HepG2 (cell line): Measurements from ENCODE around the gene MRPL36. TPM values are rescaled to one million over a fixed set of nuclear protein-coding genes. Genes with fewer than 3 reads are reported as not detected.
"Not testable (repeated sequence)": the region's sequence is repeated elsewhere in the genome, so short reads cannot be mapped to it uniquely, and the experiment has no call there.

ENCODE experiments used
- ATAC-seq: fragments of 200-7000 bp; cut with Tn5 transposase; 3 replicates; pipeline ENCODE4 v1.9.1; 2020; ENCODE audit warnings: mild to moderate bottlenecking, moderate library complexity
- BruUV-seq: library from RNA; stranded (reverse); fragments of 400-500 nt; replicated peaks from 2 replicates; lab custom pipeline; 2021; lab: Mats Ljungman, UMichigan
- CTCF ChIA-PET: fragments of 300-600 bp; formaldehyde crosslinking; extraction: SDS; loops from one replicate; lab custom pipeline; 2021; ENCODE audit warnings: low total read pairs, inconsistent platforms, low intra/inter-chr PET ratio; lab: Yijun Ruan, JAX
- POLR2A ChIA-PET: fragments of 350-600 bp; sonication (Branson Sonifier 250); formaldehyde crosslinking; loops from one replicate; lab custom pipeline; 2020; ENCODE audit warnings: antibody characterized with exemption, inconsistent platforms; lab: Yijun Ruan, JAX
- DNase-seq: peaks from one replicate; pipeline ENCODE4 v3.0.0-alpha.2; 2015; ENCODE audit warnings: low spot score
- FAIRE-seq: peaks from 3 replicates; lab custom pipeline; 2011; peaks lifted over from hg19 to GRCh38; lab: Jason Lieb, UNC
- H2AFZ ChIP-seq: one replicate; pipeline ENCODE4 v1.6.1; 2011; ENCODE audit warnings: low read length, inconsistent platforms
- H3K27ac ChIP-seq: fragments of 300-600 bp; 3 replicates; pipeline ENCODE4 v1.8.0; 2011; ENCODE audit warnings: mixed run types, mild to moderate bottlenecking, mixed read lengths, low read length, inconsistent platforms; ENCODE audit not compliant: insufficient read depth; ENCODE audit errors: extremely low read length
- H3K27me3 ChIP-seq, 2 experiments: fragments of 200-600 bp in 1 of 2; 2 replicates in 1 of 2; 3 replicates in 1 of 2; pipeline versions ENCODE4 v1.6.0 to v1.8.0; 2011; ENCODE audit warnings: low read length in 2 of 2, mild to moderate bottlenecking in 2 of 2, moderate library complexity in 2 of 2, inconsistent platforms in 1 of 2; ENCODE audit not compliant: insufficient read depth in 2 of 2, control insufficient read depth in 1 of 2
- H3K36me3 ChIP-seq, 2 experiments: fragments of 200-600 bp in 1 of 2; replicated peaks in 1 of 2; 2 replicates in 1 of 2; 3 replicates in 1 of 2; pipeline versions ENCODE4 v1.5.1 to v1.8.0; 2011; ENCODE audit warnings: low read length in 2 of 2, inconsistent platforms in 1 of 2; ENCODE audit not compliant: insufficient read depth in 2 of 2, control insufficient read depth in 1 of 2
- H3K4me1 ChIP-seq: 2 replicates; pipeline ENCODE4 v1.5.1; 2012; ENCODE audit warnings: low read length, inconsistent platforms; ENCODE audit not compliant: insufficient read depth
- H3K4me2 ChIP-seq: 2 replicates; pipeline ENCODE4 v1.6.0; 2011; ENCODE audit warnings: low read depth, low read length, inconsistent platforms
- H3K4me3 ChIP-seq, 3 experiments: fragments of 200-600 bp in 1 of 3; sonication (generic), shearing (Covaris generic) in 1 of 3; replicated peaks in 1 of 3; 2 replicates each; pipeline ENCODE4 v1.5.1; 2011 to 2016; ENCODE audit warnings: low read length in 3 of 3, inconsistent platforms in 2 of 3, low read depth in 2 of 3, mild to moderate bottlenecking in 2 of 3, control low read depth in 1 of 3, mixed read lengths in 1 of 3; ENCODE audit not compliant: insufficient read depth in 1 of 3
- H3K79me2 ChIP-seq: one replicate; pipeline ENCODE4 v1.6.1; 2011; ENCODE audit warnings: low read length, inconsistent platforms; ENCODE audit not compliant: insufficient read depth
- H3K9ac ChIP-seq: 2 replicates; pipeline ENCODE4 v1.6.0; 2011; ENCODE audit warnings: mild to moderate bottlenecking, low read depth, low read length, inconsistent platforms; ENCODE audit not compliant: insufficient read depth
- H3K9me3 ChIP-seq: 2 replicates; pipeline ENCODE4 v1.5.1; 2012; ENCODE audit warnings: mild to moderate bottlenecking, low read length
- H4K20me1 ChIP-seq: 2 replicates; pipeline ENCODE4 v1.6.0; 2011; ENCODE audit warnings: inconsistent platforms, mild to moderate bottlenecking, low read length, moderate library complexity; ENCODE audit not compliant: insufficient read depth
- NONO ChIP-seq, 2 experiments: fragments of 450-650 bp in 1 of 2; sonication (generic) in 1 of 2; formaldehyde crosslinking in 1 of 2; IDR thresholded peaks in 1 of 2; conservative IDR thresholded peaks in 1 of 2; 2 replicates each; pipeline versions ENCODE4 v1.6.1 to v1.8.0; 2017 to 2022; ENCODE audit warnings: mild to moderate bottlenecking in 1 of 2, missing genetic modification reagents in 1 of 2, moderate library complexity in 1 of 2
- ZNF292 ChIP-seq: sonication (generic); formaldehyde crosslinking; IDR thresholded peaks from 2 replicates; pipeline ENCODE4 v1.8.1; 2022; ENCODE audit warnings: mild to moderate bottlenecking, low read depth, missing genetic modification reagents, borderline replicate concordance
- ZNF550 ChIP-seq: sonication (generic); formaldehyde crosslinking; IDR thresholded peaks from 2 replicates; pipeline ENCODE4 v1.4.0; 2020; ENCODE audit warnings: mild to moderate bottlenecking, missing genetic modification reagents, borderline replicate concordance
- ZNF775 ChIP-seq: sonication (generic); formaldehyde crosslinking; IDR thresholded peaks from 2 replicates; pipeline ENCODE4 v1.4.0; 2020; ENCODE audit warnings: missing genetic modification reagents, mild to moderate bottlenecking, moderate library complexity, borderline replicate concordance
- WGBS: methylation state at CpG from one replicate; pipeline ENCODE4 v1.1.6; 2017; ENCODE audit warnings: low lambda C conversion rate; 5-methylcytosine and 5-hydroxymethylcytosine counted together
- in situ Hi-C: cut with HindIII; loops from 2 replicates; pipeline ENCODE4 v1.10.0; 2017; ENCODE audit warnings: low pct_unique_long_range_greater_than_20kb; ENCODE audit not compliant: extremely low pct_ligation_motif_present
- intact Hi-C: fragments of 100-400 bp; cut with micrococcal nuclease; formaldehyde crosslinking; loops from one replicate; pipeline ENCODE4 v1.10.0; 2022; ENCODE audit not compliant: unreplicated experiment
- polyA plus RNA-seq, 8 experiments: library from polyadenylated mRNA; depleted of rRNA in 3 of 8; stranded (reverse) in 7 of 8; unstranded in 1 of 8; fragments of >200 nt; fragmentation: Illumina TruSeq in 4 of 8; extraction: Trizol in 4 of 8; gene quantifications; 2 replicates each; pipeline versions ENCODE4 v1.2.1 to v1.2.3, GENCODE V29; 2011 to 2016; ENCODE audit warnings: low read depth in 4 of 8, missing spikeins in 1 of 8, mixed read lengths in 1 of 8; ENCODE audit not compliant: insufficient read depth in 1 of 8
- total RNA-seq, 5 experiments: library from RNA; depleted of rRNA; stranded (reverse); fragments of >200 nt; fragmentation: Illumina TruSeq; extraction: Trizol; gene quantifications; 2 replicates each; pipeline ENCODE4 v1.2.3, GENCODE V29; 2016; ENCODE audit warnings: low read depth in 1 of 5

Gene MRPL36
- total and polyA plus RNA-seq, 2 of the 13 experiments (the other 11 are each of a cell fraction or from before 2014, with no cell fraction given), result 71.3 to 113 TPM

GRCh38 chr5:1798589-1798988 is 1.0 kb downstream of the MRPL36 start:
- H4K20me1 ChIP-seq, H2AFZ ChIP-seq, BruUV-seq, DNase-seq, H3K9me3 ChIP-seq, CTCF ChIA-PET, ATAC-seq, FAIRE-seq, intact Hi-C loops, H3K27me3 ChIP-seq, in situ Hi-C loops: not testable (repeated sequence)
- peaks cover 3 to 26% of the 10 kb centered on the region in 2 experiments; a peak in 4 of 5 replicates for H3K36me3 ChIP-seq
- peak overlapping the region; percentile 68 to 99 (median 97) for H3K4me3 ChIP-seq
- H3K79me2 ChIP-seq, result peaks cover 42% of the 10 kb centered on the region
- WGBS, result 92% methylated on average over 16 of the region's 16 CpGs
- H3K4me2 ChIP-seq, result peak overlapping the region; percentile 94
- peak overlapping the region; percentile 89 for H3K9ac ChIP-seq
- peak overlapping the region; percentile 83 for H3K27ac ChIP-seq
- H3K4me1 ChIP-seq, result peaks cover 44% of the 10 kb centered on the region
- POLR2A ChIA-PET, result interaction anchor here (0.7 to 1.0 kb wide), 3 partner anchors 10 to 69 kb away, joined by 3 to 6 read pairs (median 3); no protein-coding TSS in a partner anchor

GRCh38 chr5:1797855-1798254 is 1.8 kb downstream of the MRPL36 start:
- Histone ChIP-seq H3K4me2 (0 out of 2 replicates have a peak overlapping the region, but pooled peaks have one; percentile 24), H3K79me2 (peaks cover 35% of the 10 kb centered on the region), H3K27me3 (no peaks in the 10 kb centered on the region; a peak in 1 of 5 replicates), H3K36me3 (peaks cover 2 to 19% of the 10 kb centered on the region in 2 experiments; a peak in 3 of 5 replicates), H3K4me3 (no peak overlapping the region), H3K9me3 (no peaks in the 10 kb centered on the region), H3K27ac (no peak overlapping the region), H4K20me1 (no peaks in the 10 kb centered on the region; the same call in 1 of the 2 replicates), H3K9ac (no peak overlapping the region), H3K4me1 (peaks cover 42% of the 10 kb centered on the region), H2AFZ (no peak overlapping the region)
- CTCF ChIA-PET, result no interaction called here
- intact Hi-C loops, result no loop called here
- ATAC-seq (no peak), FAIRE-seq (no peak), DNase-seq (no peak)
- POLR2A ChIA-PET, result no interaction called here
- no TSS peak for BruUV-seq
- TF ChIP-seq NONO (IDR thresholded peaks at IDR 0.05) (no peak), NONO (CRISPR knock-in tag; conservative IDR thresholded peaks at IDR 0.05) (no peak), ZNF292 (no peak), ZNF550 (CRISPR knock-in tag) (no peak), ZNF775 (no peak)
- WGBS, result 93% methylated on average over 5 of the region's 11 CpGs
- in situ Hi-C loops, result no loop called here
